H9 (cell line): ENCODE results near the gene SDHC. TPM values are rescaled to one million over a fixed set of nuclear protein-coding genes. Genes with fewer than 3 reads are reported as not detected.

Source experiments
- DNase-seq: peaks from one replicate; pipeline ENCODE4 v3.0.0-alpha.2; 2017
- H2AFZ ChIP-seq: one replicate; pipeline ENCODE4 v1.6.1; 2013; ENCODE audit warnings: mild to moderate bottlenecking, low read length, control low read depth, moderate library complexity
- H2AK5ac ChIP-seq: 2 replicates; pipeline ENCODE4 v1.6.1; 2013; ENCODE audit warnings: low read length, control low read depth, mixed read lengths; ENCODE audit not compliant: insufficient read length
- H2BK120ac ChIP-seq: one replicate; pipeline ENCODE4 v1.6.1; 2013; ENCODE audit warnings: low read depth, mild to moderate bottlenecking, low read length, control low read depth, inconsistent platforms; ENCODE audit not compliant: poor library complexity, severe bottlenecking
- H2BK12ac ChIP-seq: 2 replicates; pipeline ENCODE4 v1.6.1; 2013; ENCODE audit warnings: low read length, control low read depth, mixed read lengths, low read depth; ENCODE audit not compliant: insufficient read length
- H2BK15ac ChIP-seq: 2 replicates; pipeline ENCODE4 v1.6.1; 2013; ENCODE audit warnings: low read depth, low read length, control low read depth
- H2BK20ac ChIP-seq: one replicate; pipeline ENCODE4 v1.6.1; 2013; ENCODE audit warnings: low read depth, mild to moderate bottlenecking, low read length, control low read depth, inconsistent platforms; ENCODE audit not compliant: poor library complexity, severe bottlenecking
- H2BK5ac ChIP-seq: 2 replicates; pipeline ENCODE4 v1.6.1; 2013; ENCODE audit warnings: low read length, control low read depth, mixed read lengths; ENCODE audit not compliant: insufficient read length
- H3K14ac ChIP-seq: 2 replicates; pipeline ENCODE4 v1.6.1; 2013; ENCODE audit warnings: low read length, control low read depth; ENCODE audit not compliant: insufficient read depth
- H3K18ac ChIP-seq: 2 replicates; pipeline ENCODE4 v1.6.1; 2013; ENCODE audit warnings: low read depth, mild to moderate bottlenecking, mixed read lengths, low read length, control low read depth; ENCODE audit not compliant: insufficient read length
- H3K23ac ChIP-seq: 2 replicates; pipeline ENCODE4 v1.6.1; 2013; ENCODE audit warnings: low read length, control low read depth, mixed read lengths, low read depth; ENCODE audit not compliant: insufficient read length
- H3K23me2 ChIP-seq: 2 replicates; pipeline ENCODE4 v1.6.1; 2013; ENCODE audit warnings: low read depth, mild to moderate bottlenecking, mixed read lengths, low read length, control low read depth; ENCODE audit not compliant: insufficient read length, poor library complexity, severe bottlenecking
- H3K27ac ChIP-seq: 2 replicates; pipeline ENCODE4 v1.5.1; 2013; ENCODE audit warnings: low read length, control low read depth, mixed read lengths, low read depth; ENCODE audit not compliant: insufficient read length
- H3K27me3 ChIP-seq: 2 replicates; pipeline ENCODE4 v1.6.1; 2013; ENCODE audit warnings: low read length, control low read depth, inconsistent platforms; ENCODE audit not compliant: insufficient read depth
- H3K4ac ChIP-seq: 2 replicates; pipeline ENCODE4 v1.6.1; 2013; ENCODE audit warnings: low read depth, mild to moderate bottlenecking, control low read depth, inconsistent platforms, low read length, moderate library complexity
- H3K4me1 ChIP-seq: 2 replicates; pipeline ENCODE4 v1.6.1; 2013; ENCODE audit warnings: low read length, control low read depth, inconsistent platforms; ENCODE audit not compliant: insufficient read depth
- H3K4me2 ChIP-seq: 2 replicates; pipeline ENCODE4 v1.6.1; 2013; ENCODE audit warnings: low read length, control low read depth, mixed read lengths; ENCODE audit not compliant: insufficient read length, insufficient read depth
- H3K56ac ChIP-seq: 2 replicates; pipeline ENCODE4 v1.6.1; 2013; ENCODE audit warnings: low read depth, mild to moderate bottlenecking, mixed read lengths, low read length, control low read depth; ENCODE audit not compliant: insufficient read length
- H3K79me1 ChIP-seq: 2 replicates; pipeline ENCODE4 v1.6.1; 2013; ENCODE audit warnings: low read depth, mild to moderate bottlenecking, moderate library complexity, low read length, control low read depth, inconsistent platforms; ENCODE audit not compliant: insufficient read depth, poor library complexity, severe bottlenecking
- H3K79me2 ChIP-seq: 2 replicates; pipeline ENCODE4 v1.6.1; 2013; ENCODE audit warnings: low read length, control low read depth, inconsistent platforms; ENCODE audit not compliant: insufficient read depth
- H3K9ac ChIP-seq: 2 replicates; pipeline ENCODE4 v1.6.1; 2013; ENCODE audit warnings: low read length, control low read depth, mixed read lengths; ENCODE audit not compliant: insufficient read length; ENCODE audit errors: extremely low read depth
- H3K9me3 ChIP-seq: one replicate; pipeline ENCODE4 v1.6.1; 2013; ENCODE audit warnings: low read depth, low read length, inconsistent platforms; ENCODE audit not compliant: control insufficient read depth
- H3T11ph ChIP-seq: one replicate; pipeline ENCODE4 v1.6.1; 2013; ENCODE audit warnings: mild to moderate bottlenecking, low read length, control low read depth, inconsistent platforms
- H4K20me1 ChIP-seq: one replicate; pipeline ENCODE4 v1.6.1; 2013; ENCODE audit not compliant: control insufficient read depth, insufficient read length, insufficient read depth
- H4K5ac ChIP-seq: 2 replicates; pipeline ENCODE4 v1.6.1; 2013; ENCODE audit warnings: low read depth, mild to moderate bottlenecking, mixed read lengths, low read length, control low read depth; ENCODE audit not compliant: insufficient read length
- H4K8ac ChIP-seq: replicated peaks from 2 replicates; pipeline ENCODE4 v1.6.1; 2013; ENCODE audit warnings: low read length, control low read depth, mixed read lengths, low read depth; ENCODE audit not compliant: insufficient read length
- H4K91ac ChIP-seq: 2 replicates; pipeline ENCODE4 v1.6.1; 2013; ENCODE audit warnings: low read depth, mild to moderate bottlenecking, moderate library complexity, mixed read lengths, low read length, control low read depth; ENCODE audit not compliant: insufficient read length
- H3K27ac Mint-ChIP-seq, 3 experiments: 2 replicates in 2 of 3; 3 replicates in 1 of 3; pipeline ENCODE4 v1.8.0; 2020 to 2021; ENCODE audit warnings: mixed read lengths in 3 of 3, mild to moderate bottlenecking in 1 of 3, moderate library complexity in 1 of 3
- H3K27me3 Mint-ChIP-seq: 2 replicates; pipeline ENCODE4 v1.8.0; 2021; ENCODE audit warnings: low read depth, mild to moderate bottlenecking, moderate library complexity, mixed read lengths
- H3K36me3 Mint-ChIP-seq, 3 experiments: 2 replicates in 2 of 3; 3 replicates in 1 of 3; pipeline ENCODE4 v1.8.0; 2020 to 2021; ENCODE audit warnings: low read depth in 3 of 3, mixed read lengths in 3 of 3; ENCODE audit not compliant: insufficient read depth in 1 of 3
- H3K4me1 Mint-ChIP-seq, 2 experiments: 2 replicates each; pipeline ENCODE4 v1.8.0; 2020; ENCODE audit warnings: mixed read lengths in 2 of 2
- H3K4me3 Mint-ChIP-seq, 2 experiments: 2 replicates in 1 of 2; 3 replicates in 1 of 2; pipeline ENCODE4 v1.8.0; 2020 to 2021; ENCODE audit warnings: mild to moderate bottlenecking in 2 of 2, mixed read lengths in 2 of 2, moderate library complexity in 1 of 2
- H3K9me3 Mint-ChIP-seq, 2 experiments: 2 replicates in 1 of 2; 3 replicates in 1 of 2; pipeline ENCODE4 v1.8.0; 2020; ENCODE audit warnings: mild to moderate bottlenecking in 2 of 2, mixed read lengths in 2 of 2, moderate library complexity in 1 of 2
- CTCF ChIP-seq: fragments of 200-600 bp; sonication (generic); conservative IDR thresholded peaks from 3 replicates; pipeline ENCODE4 v1.8.0; 2021; ENCODE audit warnings: antibody characterized with exemption, mild to moderate bottlenecking
- WGBS: extraction: QIAGEN DNeasy Blood & Tissue Kit; methylation state at CpG from one replicate; pipeline ENCODE4 v1.1.7; 2013; ENCODE audit warnings: missing lambda C conversion rate, low lambda C conversion rate, mixed read lengths; ENCODE audit not compliant: insufficient read length; ENCODE audit errors: extremely low coverage; 5-methylcytosine and 5-hydroxymethylcytosine counted together
- total RNA-seq: library from RNA; stranded (reverse); gene quantifications from 2 replicates; pipeline ENCODE4 v1.2.1, GENCODE V29; 2021

The SDHC gene
- total RNA-seq, 1 experiment from 2014 or later, result 198 TPM

GRCh38 chr1:161402446-161402845, 88.3 kb downstream of the SDHC start:
- Histone ChIP-seq H2BK5ac (no peak overlapping the region), H4K91ac (no peak overlapping the region), H3K18ac (no peak overlapping the region), H3K23me2 (peaks cover 5% of the 10 kb centered on the region), H3K4ac (no peak overlapping the region), H3K4me2 (no peak overlapping the region), H2BK20ac (no peak overlapping the region), H3K14ac (no peak overlapping the region), H2AK5ac (no peak overlapping the region), H3K56ac (no peak overlapping the region), H3K23ac (no peak overlapping the region), H2AFZ (no peak overlapping the region), H3K79me1 (no peaks in the 10 kb centered on the region), H4K8ac (no peak overlapping the region), H3K27me3 (no peaks in the 10 kb centered on the region), H3K9ac (no peak overlapping the region), H4K20me1 (no peaks in the 10 kb centered on the region), H3K4me1 (no peaks in the 10 kb centered on the region; the same call in 1 of the 2 replicates), H3K27ac (no peak overlapping the region), H4K5ac (no peak overlapping the region), H2BK12ac (no peak overlapping the region), H2BK120ac (no peak overlapping the region), H2BK15ac (no peak overlapping the region), H3K79me2 (no peaks in the 10 kb centered on the region), H3T11ph (no peak overlapping the region), H3K9me3 (no peaks in the 10 kb centered on the region)
- Mint-ChIP-seq H3K36me3 (no peaks in the 10 kb centered on the region; a peak in 1 of 7 replicates), H3K4me1 (peaks cover 10 to 12% of the 10 kb centered on the region in 2 experiments), H3K27ac (no peak overlapping the region), H3K4me3 (no peak overlapping the region), H3K27me3 (peaks cover 13% of the 10 kb centered on the region), H3K9me3 (peaks cover 3 to 4% of the 10 kb centered on the region in 2 experiments; a peak in 2 of 5 replicates)
- DNase-seq, result no peak
- no CpG with 5 or more reads among the region's 3 CpGs for WGBS
- TF ChIP-seq CTCF, result no peak
